Activated CD8-positive, alpha-beta memory T cell treated with anti-CD3 and anti-CD28 coated beads, Interleukin-2, amount 50 U/mL, for 48 hours (primary cell): ENCODE data around the gene TOP3B.

Experiments
- DNase-seq: peaks from one replicate; pipeline ENCODE4 v3.0.0-alpha.2; 2020

TOP3B gene

DNA sequence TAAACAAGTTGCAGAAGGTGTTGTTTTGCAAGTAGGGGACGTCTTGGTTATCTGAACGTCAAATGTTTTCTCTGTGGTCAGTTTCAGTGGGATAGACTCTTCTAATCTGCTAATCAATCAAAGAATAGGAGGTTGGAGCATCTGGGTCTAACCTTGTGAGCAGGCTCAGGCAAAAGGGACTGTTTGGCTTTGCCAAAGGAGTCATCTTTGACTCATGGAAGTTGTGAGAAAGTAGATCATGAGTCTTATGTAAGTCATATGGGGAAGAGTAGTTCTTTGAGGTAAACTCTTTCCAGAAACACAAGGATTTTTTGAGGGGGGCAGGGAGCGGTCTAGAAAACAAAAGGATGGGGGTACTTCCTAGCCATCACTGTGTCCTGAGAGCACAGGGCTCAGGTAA is 27.1 kb upstream of the TOP3B start:
- DNase-seq: no peak

DNA sequence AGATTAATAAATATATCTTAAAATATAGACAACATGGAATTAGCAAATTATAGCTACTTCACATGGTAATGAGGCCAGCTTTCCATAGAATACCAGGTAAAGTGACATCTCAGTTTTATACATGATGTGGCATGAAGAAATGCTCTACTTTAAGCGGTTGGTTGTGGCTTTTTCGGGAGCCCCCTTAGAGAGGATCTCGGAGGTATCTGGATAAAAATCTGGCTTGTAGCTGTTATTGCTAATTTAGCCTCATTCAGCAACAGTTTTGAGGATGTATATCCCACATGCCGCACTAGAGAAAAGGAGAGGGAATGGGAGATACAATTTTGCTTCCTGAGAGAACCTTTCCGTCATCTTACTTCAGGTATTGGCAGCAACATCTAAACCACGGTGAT is 24.0 kb upstream of the TOP3B start:
- no peak for DNase-seq

DNA sequence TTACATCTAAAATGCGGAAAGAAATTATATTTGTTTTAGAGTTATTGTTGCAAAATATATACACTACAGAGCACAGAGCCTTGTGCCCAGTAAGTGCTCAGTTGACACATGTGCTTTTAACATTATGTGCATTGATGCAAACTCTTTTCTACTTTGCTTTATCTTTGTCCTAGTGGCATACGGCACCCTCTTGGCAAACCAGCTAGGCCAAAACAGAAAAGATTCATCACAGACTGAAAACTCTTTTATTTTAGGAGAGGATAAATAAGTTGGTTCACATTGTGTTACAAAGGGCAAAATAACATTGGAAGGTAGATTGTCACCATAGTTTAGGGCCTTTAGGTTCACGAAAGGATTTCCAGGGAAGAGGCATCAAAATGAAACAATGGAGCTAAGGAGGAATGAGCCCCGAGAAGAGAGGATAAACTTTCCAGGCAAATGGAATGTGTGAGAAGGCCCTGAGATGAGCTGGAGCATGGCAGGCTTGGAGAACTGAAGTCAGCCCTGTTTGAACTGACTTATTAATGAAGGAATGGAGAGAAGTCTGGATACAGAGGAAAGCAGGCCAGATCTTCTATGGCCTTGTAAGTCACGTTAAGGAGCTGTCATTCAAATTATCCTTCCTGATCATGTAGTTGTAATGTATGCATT is 23.5 kb upstream of the TOP3B start:
- DNase-seq: no peak

DNA sequence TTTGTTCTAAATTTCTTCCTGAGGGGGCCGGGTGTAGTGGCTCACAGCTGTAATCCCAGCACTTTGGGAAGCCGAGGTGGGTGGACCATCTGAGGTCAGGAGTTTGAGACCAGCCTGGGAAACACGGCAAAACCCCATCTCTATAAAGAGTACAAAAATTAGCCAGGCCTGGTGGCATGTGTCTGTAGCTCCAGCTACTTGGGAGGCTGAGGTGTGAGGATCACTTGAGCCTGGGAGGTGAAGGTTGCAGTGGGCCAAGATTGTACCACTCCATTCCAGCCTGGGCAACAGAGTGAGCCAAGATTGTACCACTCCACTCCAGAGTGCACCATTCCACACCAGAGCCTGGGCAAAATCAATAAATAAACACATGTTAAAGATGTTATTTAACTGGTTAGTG is 20.6 kb upstream of the TOP3B start:
- no peak for DNase-seq

DNA sequence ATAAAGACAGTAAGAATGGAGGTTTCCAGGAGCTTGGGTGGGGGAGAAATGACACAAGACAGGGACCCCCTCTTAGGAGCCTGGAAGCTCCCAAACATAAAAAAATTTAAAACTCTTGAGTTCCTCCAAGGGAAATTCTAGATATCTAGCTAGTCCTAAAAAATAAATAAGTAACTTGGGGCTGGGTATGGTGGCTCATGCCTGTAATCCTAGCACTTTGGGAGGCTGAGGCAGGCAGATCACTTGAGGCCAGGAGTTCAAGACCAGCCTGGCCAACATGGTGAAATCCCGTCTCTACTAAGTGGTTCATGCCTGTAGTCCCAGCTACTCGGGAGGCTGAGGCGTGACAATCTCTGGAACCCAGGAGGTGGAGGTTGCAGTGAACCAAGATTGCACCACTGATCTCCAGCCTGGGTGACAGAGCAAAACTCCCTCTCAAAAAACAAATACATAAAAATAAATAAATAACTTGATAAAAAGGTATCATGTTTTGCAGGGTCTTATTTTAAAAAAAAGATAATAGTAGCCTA is 20.0 kb upstream of the TOP3B start:
- DNase-seq: no peak

DNA sequence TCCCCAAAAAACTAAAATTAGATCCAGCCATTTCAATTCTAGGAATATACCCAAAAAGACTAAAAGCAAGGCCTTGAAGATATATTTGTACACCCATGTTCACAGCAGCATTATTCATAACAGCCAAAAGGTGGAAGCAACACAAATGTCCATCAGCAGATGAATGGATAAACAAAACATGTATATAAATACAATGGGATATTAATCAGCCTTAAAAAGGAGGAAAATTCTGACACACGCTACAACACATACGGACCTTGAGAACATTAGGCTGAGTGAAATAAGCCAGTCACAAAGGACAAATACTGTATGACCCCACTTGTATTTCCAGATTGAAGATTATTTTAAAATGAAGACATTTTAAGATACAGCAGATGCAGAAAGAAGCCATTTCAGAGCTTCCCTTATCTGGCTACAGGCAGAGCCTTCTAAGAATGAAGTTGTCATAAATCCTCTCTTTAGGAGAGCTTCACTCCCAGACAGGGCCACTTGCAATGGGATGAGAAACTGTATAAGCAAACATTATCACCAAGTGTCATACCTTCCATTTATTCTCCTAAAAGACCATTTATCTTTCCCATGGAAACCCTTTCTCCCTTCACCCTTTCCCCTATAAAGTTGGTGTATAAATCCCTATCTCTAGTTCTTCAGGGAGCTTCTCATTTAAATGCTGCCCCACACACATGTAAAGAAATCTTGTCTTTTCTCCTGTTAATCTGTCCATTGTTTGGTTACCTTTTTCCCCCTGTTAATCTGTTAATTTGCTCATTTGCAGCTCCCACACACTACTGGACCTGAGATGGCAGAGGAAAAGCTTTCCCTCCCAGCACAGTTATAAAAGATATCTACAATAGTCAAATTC is 19.3 kb upstream of the TOP3B start:
- no peak for DNase-seq

DNA sequence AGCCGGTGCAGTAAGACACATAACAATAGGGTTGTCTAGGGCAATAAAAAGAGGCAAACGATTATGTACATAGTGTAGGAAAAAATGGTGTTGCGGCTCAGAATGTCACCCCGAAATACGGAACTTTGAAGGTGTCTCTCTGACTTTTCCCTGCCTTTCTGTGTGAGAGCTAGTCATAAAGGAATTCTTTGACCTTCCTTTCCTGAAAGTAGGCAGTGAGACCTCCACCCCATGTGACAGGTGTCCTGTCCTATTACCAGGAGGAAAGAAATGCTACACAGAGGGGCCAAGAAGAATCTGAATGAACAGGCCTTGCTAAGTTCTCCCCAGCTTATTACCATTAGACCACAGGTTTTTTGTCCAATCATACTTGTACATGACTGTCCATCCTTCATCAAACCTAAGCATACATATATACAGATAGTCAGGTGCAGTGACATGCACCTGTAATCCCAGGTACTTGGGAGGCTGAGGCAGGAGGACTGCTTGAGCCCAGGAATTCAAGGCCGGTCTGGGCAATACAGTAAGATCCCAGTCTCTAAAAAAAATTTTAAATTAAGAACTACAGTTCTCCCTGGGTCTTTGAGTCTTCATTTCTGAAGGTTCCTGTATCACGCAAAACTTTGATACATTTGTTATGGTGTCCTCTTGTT is 16.1 kb upstream of the TOP3B start:
- no peak for DNase-seq

DNA sequence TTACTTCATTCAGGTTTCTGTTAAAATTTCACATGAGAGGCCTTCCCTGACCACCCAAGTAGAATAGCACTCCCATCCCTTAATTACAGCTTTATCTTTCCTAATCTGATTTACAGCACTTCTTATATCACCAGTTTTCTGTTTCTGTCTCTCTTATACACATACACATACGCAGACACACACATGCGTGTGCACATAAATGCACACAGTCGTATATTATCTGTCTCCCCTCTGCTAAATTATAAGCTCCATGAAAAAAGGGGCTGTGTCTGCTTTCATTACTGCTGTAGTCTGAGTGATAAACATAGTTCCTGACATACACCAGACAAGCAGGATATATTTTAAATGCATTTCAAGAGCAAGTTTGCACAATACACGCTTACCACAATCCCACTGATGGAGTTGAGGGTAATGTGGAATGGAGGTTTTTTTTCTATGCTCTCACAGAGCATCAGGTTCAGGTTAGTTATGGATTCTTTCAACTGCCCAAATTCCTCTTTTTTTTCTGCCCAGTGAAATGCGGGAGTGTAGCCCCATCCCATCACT is 13.7 kb upstream of the TOP3B start:
- no peak for DNase-seq

DNA sequence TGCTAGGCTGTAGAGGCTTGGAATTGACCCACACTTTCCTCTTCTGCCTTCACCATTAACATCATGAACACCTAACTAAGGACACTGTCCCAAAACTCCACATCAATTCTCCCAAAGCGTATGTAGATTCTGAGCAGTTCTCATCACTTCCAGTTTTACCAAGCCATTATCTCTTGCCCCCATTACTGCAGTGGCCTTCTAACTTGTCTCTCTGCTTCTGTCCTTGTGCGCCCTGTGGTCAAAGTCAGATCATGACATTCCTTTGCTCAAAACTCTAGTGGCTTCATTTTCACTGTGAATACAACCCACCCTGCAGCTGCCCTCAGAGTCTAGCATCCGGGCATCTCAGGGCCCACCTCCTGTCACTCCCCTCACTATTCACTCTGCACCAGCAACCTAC is 13.1 kb upstream of the TOP3B start:
- DNase-seq: no peak

DNA sequence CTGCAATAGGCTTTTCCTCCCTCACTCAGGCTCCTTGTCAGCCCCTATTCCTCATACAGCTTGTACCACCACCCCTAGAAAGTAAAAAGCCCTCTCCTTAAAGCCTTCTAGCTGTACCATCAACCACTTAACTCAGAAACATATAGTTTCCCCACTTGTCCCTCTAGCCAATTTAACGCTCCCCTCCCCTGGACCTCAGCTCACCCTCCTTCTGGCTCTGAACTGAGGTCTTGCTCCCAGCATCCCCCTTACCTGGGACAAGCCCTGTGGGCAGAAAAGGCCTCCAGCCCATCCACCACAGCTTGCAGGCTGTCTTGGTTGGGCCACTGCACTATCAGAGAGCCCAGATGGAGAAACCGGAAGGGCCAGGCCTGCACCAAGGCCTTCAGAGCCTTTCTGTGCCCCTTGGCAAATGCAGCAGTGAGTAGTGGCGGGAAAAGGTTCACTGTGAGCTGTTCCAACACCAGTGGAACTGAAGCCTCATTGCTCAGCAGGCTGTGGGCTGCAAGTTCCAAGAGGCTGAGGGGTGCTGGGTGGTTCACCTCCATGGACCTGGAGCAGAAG is 12.4 kb upstream of the TOP3B start:
- DNase-seq: no peak

DNA sequence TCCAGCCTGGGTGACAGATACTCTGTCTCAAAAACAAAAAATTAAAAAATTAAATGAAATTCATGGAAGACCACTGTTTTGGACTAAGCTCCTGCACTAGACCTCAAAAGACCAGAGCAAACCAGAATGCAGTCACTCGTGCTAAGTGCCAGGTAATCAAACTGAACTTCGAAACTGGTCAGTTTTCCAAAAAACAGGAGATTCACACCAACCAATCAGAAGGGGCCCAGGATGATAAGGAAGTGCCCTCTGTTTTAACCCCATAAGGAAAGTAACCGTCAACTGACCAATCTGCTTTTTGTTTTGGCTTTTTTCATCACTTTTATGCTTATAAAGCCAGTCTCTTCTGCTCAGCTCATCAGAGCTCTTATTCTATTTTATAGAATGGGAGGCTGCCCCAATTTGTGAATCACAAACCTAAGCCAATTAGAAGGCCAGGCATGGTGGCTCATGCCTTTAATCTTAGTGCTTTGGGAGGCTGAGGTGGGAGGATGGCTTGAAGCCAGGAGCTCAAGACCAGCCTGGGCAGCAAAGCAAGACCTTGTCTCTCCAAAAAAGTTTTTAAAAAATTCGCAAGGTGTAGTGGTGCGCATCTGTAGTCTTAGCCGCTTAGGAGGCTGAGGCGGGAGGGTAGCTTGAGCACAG is 10.1 kb upstream of the TOP3B start:
- DNase-seq: no peak

DNA sequence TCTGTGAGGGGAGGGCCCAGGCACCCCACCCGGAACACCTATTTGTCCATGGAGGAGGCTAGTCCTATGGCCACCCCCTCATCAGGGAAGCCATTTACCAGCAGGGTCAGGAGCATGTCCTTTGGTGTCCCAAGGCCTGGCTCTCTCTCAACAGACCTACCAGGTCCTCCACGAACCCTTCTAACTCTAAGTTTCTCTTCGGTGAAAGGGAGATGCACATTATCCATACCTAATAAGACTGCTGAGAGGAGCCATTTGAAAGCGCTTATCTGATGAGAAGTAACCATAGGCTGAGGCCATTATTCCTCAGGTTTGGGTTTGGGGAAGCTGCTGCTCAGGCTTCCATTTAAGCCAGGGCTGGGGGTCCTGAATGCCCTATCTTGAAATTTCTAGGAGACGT is 9.2 kb upstream of the TOP3B start:
- no peak for DNase-seq

DNA sequence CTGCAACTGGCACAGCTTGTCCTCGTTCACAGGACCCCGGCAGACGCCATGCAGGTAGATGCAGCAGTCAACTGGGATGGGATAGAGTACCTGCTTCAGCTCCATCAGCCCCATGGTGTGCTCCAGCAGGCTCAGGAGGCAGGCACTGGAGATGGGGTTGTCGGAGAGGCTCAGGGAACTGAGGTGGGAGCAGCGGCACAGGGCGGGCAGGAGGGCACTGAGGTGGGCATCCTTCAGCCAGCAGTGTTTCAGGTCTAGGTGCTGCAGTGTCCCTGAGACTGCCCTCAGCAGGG is 8.7 kb upstream of the TOP3B start:
- DNase-seq: no peak

DNA sequence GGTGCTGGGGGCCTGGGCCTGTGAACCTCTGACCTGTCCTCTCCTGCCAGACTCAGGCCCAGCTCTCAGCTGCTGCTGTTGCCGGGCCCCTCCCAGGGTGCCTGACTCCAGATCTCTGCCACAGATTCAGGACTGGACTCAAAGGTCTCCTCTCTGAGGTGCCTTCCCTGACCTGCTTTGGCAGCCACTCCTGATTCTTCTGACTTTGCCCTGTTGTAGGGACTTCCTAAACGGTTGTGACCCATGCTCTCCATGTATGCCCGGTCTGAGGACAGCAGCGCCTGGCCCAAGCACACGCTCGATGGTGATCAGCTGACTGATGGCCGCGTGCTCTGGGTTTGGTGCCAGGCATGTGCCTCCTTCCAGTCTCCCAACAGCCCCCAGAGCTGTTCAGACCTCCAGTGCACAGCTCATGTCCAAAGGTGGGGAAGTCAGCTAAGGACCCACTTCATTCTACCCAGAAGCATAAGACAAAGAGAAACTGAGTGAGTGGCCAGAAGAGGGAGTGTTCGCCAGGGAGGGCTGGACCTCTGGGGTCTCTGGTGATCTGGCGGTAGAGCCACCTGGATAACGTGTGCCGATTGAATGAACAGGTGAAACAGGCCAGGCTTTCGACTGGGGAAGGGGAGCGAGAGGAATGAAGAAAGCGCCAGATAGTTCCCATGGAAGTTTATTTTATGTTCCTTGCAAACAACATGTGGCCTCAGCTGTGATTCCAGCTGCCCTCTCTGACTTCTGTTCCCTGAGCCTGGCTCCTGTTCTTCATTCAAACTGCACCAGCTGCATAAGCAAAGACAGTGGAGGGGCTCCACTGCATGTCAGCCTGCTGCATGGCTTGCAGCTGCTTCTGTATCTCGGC is 8.1 kb upstream of the TOP3B start:
- DNase-seq: no peak

DNA sequence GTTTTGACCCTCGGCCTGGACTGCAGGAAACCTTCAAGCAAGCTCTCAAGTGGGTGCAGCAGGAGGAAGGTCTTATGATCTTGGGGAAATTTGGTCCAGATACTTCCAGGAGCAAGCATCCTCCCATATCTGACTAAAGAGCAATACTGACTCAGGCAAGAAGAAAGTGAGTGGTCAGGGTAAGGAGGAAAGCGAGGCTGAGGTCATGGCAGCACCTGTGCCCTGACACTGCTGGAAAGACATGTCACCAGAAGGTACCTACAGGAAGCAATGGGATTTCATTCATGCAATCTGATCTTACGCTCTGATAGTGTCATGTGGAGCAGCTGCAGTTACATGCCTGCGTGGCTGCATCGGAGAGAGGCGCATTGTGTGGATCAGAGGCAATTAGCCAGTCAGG is 6.5 kb upstream of the TOP3B start:
- DNase-seq: no peak

DNA sequence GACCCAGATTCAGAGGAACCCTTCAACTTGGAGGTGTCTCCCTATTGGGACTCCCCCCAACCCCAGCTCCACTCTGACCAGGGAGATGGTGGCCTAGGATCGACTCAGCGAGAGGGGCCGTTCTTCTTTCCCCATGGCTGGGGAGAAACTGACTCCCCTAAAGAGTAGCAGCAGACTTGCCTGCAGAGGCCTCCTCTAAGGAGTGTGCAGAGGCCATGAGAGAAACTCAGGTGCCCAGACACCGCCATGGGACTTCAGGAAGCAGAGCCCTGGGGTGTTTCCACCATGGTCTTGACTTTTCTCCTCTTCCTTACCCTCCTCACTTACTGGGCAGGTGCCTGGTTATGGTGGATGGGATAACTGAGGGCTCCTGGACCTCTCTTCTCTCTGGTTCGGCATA is 2.6 kb upstream of the TOP3B start:
- DNase-seq: no peak

DNA sequence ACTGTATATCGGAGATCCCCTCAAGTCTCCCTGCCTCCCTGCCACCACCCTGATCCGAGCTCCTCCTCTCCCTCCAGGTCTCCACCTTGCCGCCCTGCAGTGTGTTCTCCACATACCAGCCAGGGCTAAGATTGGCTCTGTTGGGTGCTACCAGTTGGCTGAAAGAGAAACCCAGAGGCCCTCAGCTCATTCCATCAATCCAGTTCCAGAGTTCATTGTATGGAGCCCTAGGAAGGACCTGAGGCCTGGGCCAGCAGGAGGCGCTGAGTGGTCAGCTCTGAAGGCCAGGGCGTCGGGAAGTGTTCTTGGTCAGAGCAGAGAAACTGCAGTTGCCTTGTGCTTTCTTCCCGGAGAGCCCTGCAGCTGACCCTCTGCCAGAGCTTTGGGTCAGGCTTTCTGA is 2.2 kb upstream of the TOP3B start:
- DNase-seq: no peak

DNA sequence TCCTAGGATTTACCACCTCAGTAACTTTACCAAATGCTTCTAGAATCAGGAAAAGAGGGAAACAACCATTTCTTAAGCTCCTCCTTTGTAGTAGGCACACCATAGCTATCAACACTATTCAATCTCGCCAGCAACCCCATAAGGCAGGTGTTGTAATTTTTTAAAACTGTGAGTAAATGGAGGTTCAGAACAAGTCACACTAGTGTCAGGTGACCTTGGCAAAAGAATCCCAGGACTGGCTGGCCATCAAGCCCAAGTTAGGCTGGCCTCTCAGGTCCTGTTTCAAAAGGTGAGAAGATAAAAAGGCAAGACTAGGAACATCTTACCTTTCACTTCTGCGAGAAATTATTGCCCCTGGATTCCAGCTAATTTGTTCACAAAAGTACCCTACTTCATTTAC is 713 bp downstream of the TOP3B start:
- no peak for DNase-seq

DNA sequence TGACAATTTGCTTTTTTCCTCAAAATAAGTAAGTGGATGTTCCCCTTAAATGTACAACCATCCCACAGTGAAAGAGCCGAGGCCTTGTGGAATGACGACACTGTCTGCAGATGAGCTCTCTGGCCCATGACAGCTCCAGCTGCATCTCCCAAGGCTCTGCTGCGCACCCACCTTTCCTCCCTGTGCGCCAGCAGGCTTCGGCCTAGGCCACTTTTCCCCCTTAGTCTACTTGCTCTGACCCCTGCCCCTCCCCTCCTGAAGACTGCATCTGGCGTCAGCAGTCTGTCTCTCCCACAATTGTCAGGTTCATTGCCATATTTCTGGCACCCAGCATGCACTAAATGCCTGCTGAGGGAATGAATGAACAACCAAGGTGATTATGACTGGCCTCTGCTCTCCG is 2.0 kb downstream of the TOP3B start:
- DNase-seq: no peak

DNA sequence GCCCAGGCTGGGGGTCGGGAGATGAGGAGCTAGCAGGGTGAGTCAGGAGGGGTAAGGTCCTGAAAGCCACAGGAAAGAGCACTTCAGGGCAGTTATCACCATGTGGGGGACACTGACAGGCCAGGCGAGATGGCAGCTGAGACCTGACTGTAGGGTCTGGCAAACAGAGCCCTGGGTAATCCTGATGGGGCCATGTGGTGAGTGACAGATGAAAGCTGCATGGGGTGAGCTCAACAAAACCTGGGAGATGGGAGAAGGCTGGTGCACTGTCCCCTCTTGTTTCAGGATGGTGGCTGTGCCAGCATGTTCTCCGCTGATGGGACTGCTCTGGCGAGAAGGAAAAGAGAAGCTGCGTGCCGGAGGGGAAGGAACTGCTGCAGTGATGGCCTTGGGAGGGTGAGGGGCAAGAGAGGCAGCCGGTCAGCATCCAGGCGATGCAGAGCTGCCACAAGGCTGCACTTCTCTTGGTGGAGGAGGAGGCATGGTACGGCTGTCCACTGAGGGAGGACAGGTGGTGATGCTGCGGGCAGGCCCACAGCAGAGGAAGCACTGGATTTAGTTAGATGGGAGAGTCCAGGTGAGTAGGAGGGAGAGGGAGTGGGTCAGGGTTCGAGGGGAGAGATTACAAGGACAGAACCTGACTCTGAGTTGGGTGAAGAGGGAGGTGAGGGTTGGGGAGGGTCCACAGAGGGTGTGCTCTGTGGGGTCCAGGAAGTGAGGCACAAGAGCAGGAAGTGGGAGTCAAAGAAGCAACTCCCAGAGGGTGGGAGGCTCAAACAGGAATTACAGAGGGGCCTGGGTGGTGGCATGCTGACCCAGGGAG is 3.8 kb downstream of the TOP3B start:
- no peak for DNase-seq

DNA sequence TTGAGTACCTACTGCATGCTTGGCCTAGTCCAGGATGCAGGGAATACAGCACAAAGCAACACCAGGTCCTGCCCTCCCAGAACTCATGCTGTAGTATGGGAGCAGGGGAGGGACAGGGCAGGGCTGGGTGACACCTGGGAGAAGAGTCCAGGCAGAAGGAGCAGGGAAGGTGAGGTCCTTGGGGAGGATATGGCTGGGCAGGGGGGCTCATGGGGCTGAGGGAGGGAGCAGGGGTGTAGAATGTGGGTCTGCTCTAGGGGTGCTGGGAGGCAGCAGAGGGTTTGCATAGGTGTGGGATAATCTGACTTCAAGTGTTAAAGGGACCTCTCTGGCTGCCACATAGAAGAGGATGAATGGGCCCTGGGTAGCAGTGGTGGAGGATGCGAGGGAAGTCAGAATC is 4.8 kb downstream of the TOP3B start:
- no peak for DNase-seq
